Measurements from ENCODE around the gene SLC27A3.

DNA sequence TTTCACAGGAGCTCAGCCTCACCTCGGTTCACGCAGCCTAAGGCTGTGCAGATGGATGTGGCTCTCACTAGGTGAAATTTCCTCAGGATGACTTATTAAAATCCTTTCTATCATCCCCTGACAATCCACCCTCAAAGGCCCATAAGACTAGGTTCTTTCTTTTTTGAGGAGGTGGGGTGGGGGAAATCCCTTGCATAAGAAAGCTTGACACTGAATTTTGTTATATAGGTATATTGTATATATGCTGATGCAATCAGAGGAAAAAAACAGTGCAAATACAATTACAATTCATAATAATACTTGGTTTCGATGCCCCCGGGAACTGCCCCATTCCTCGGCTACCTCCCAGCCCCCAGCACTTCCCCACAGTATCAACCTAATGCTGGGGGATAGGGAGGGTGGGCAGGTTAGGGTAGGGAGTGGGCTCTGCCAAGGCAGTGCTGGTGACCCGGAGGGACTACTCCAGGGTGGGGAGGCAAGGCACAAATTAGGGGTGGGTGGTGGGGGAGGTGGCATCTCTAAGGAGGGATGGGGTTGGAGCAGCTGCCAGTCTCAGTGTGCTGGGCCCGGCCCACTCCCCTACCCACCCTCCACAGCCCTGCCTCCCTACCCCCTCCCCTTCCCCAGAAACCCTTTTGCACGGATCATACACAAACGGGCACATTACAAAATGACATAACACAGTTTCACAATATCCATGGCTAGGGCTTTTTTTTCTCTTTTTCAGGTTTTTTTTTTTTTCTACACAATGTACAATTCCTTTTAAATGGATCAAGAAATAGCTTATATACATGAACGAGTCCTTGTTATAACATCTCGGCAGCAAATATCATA, 30.9 kb downstream of the SLC27A3 start:
- TF ChIP-seq, protein P1, sequence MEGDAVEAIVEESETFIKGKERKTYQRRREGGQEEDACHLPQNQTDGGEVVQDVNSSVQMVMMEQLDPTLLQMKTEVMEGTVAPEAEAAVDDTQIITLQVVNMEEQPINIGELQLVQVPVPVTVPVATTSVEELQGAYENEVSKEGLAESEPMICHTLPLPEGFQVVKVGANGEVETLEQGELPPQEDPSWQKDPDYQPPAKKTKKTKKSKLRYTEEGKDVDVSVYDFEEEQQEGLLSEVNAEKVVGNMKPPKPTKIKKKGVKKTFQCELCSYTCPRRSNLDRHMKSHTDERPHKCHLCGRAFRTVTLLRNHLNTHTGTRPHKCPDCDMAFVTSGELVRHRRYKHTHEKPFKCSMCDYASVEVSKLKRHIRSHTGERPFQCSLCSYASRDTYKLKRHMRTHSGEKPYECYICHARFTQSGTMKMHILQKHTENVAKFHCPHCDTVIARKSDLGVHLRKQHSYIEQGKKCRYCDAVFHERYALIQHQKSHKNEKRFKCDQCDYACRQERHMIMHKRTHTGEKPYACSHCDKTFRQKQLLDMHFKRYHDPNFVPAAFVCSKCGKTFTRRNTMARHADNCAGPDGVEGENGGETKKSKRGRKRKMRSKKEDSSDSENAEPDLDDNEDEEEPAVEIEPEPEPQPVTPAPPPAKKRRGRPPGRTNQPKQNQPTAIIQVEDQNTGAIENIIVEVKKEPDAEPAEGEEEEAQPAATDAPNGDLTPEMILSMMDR (conservative IDR thresholded peaks at IDR 0.05; ENCODE audit: low read length): no peak
- TF ChIP-seq EZH2phosphoT487 (IDR thresholded peaks at IDR 0.05; ENCODE audit: borderline replicate concordance, low read depth, low read length): no peak
